Lung (tissue), 12 donors: ENCODE data around the gene MED6. TPM values are rescaled to one million over a fixed set of nuclear protein-coding genes. Genes with fewer than 3 reads are reported as not detected.

ENCODE experiments used
- ATAC-seq: fragments of 200-7000 bp; cut with Tn5 transposase; one replicate; pipeline ENCODE4 v1.9.1; 2020; ENCODE audit warnings: moderate number of reproducible peaks; ENCODE audit not compliant: insufficient read depth, low FRiP score
- DNase-seq, 3 donors: peaks; one replicate each; pipeline ENCODE4 v3.0.0-alpha.2; 2013 to 2017
- H3K27ac ChIP-seq, 2 donors: one replicate each; pipeline ENCODE4 v1.5.1; 2013; ENCODE audit warnings: mild to moderate bottlenecking in 2 of 2, moderate library complexity in 2 of 2, control low read depth in 1 of 2, inconsistent platforms in 1 of 2, low read depth in 1 of 2, low read length in 1 of 2
- H3K27me3 ChIP-seq, 3 donors: one replicate each; pipeline ENCODE4 v1.5.1; 2013; ENCODE audit warnings: low read length in 2 of 3; ENCODE audit not compliant: control insufficient read depth in 3 of 3, insufficient read depth in 3 of 3
- H3K36me3 ChIP-seq, 4 donors: one replicate each; pipeline ENCODE4 v1.5.1; 2013; ENCODE audit warnings: low read length in 4 of 4, mild to moderate bottlenecking in 1 of 4, moderate library complexity in 1 of 4; ENCODE audit not compliant: control insufficient read depth in 4 of 4, insufficient read depth in 4 of 4
- H3K4me1 ChIP-seq, 5 donors: one replicate each; pipeline ENCODE4 v1.5.1; 2013; ENCODE audit warnings: low read length in 5 of 5, mild to moderate bottlenecking in 2 of 5, moderate library complexity in 1 of 5; ENCODE audit not compliant: control insufficient read depth in 5 of 5, insufficient read depth in 5 of 5
- H3K4me3 ChIP-seq: one replicate; pipeline ENCODE4 v1.5.1; 2013; ENCODE audit warnings: mild to moderate bottlenecking, control low read depth, moderate library complexity
- H3K9ac ChIP-seq, 2 donors: one replicate each; pipeline ENCODE4 v1.5.1; 2013; ENCODE audit warnings: low read length in 2 of 2, control low read depth in 1 of 2; ENCODE audit not compliant: insufficient read depth in 1 of 2
- H3K9me3 ChIP-seq, 4 donors: one replicate each; pipeline ENCODE4 v1.5.1; 2013; ENCODE audit warnings: low read length in 3 of 4, mild to moderate bottlenecking in 1 of 4, moderate library complexity in 1 of 4; ENCODE audit not compliant: control insufficient read depth in 4 of 4, insufficient read depth in 3 of 4
- CTCF ChIP-seq: IDR thresholded peaks from 2 replicates; pipeline ENCODE4 v1.5.1; 2012; ENCODE audit warnings: mild to moderate bottlenecking; ENCODE audit errors: control extremely low read depth, extremely low read depth
- WGBS, 2 donors: extraction: QIAGEN DNeasy Blood & Tissue Kit; methylation state at CpG; one replicate each; pipeline ENCODE4 v1.1.7; 2013; 5-methylcytosine and 5-hydroxymethylcytosine counted together
- polyA plus RNA-seq, 2 donors: library from polyadenylated mRNA; stranded (reverse); fragments of 200-250 nt; gene quantifications; one replicate each; pipeline ENCODE4 v1.2.1, GENCODE V29; 2013
- total RNA-seq, 2 donors: library from RNA; depleted of rRNA in 1 of 2; stranded (reverse); fragments of >200 nt in 1 of 2; gene quantifications; one replicate each; pipeline ENCODE4 v1.2.1, GENCODE V29; 2014 to 2021
- donor health status: control.
- donor health status: control.
- donor health status: Bipolar disorder and iron deficiency.
- donor health status: healthy.
- donor health status: DM: yes; HTN: yes; CAD: no.

Gene MED6
- total and polyA plus RNA-seq, 4 donors, result 17.5 to 61.9 (median 22.9) TPM

GRCh38 chr14:70594461-70594860 lies 6.0 kb downstream of the MED6 start:
- Histone ChIP-seq H3K27me3 (no peaks in the 10 kb centered on the region), H3K9ac (no peak overlapping the region), H3K4me1 (peaks cover 2 to 6% (median 5%) of the 10 kb centered on the region in 5 donors), H3K36me3 (peaks cover 24 to 59% (median 31%) of the 10 kb centered on the region in 4 donors), H3K9me3 (no peaks in the 10 kb centered on the region), H3K4me3 (no peak overlapping the region), H3K27ac (no peak overlapping the region)
- TF ChIP-seq CTCF, result no peak
- no peak for ATAC-seq
- DNase-seq, result no peak
- WGBS, 2 donors, result 98 to 99% methylated on average over 9 of the region's 9 CpGs

GRCh38 chr14:70585231-70585630 lies 15.2 kb downstream of the MED6 start:
- no peak overlapping the region for H3K9ac ChIP-seq
- 80 to 85% methylated on average over 3 of the region's 3 CpGs for WGBS, 2 donors

GRCh38 chr14:70576891-70577290 lies 23.6 kb downstream of the MED6 start:
- ATAC-seq (no peak), DNase-seq (no peak)
- H3K9me3 ChIP-seq, result peaks cover 0 to 6% (median 0%) of the 10 kb centered on the region in 4 donors
- peak overlapping the region in 1 of 2 donors; percentile 15 for H3K27ac ChIP-seq
- no peak overlapping the region for H3K9ac ChIP-seq
- H3K27me3 ChIP-seq, result no peaks in the 10 kb centered on the region
- WGBS, 2 donors, result 61 to 73% methylated on average over 2 of the region's 2 CpGs
- TF ChIP-seq CTCF, result no peak
- H3K4me1 ChIP-seq, result no peaks in the 10 kb centered on the region
- H3K4me3 ChIP-seq, result no peak overlapping the region
- peaks cover 12 to 28% (median 17%) of the 10 kb centered on the region in 4 donors for H3K36me3 ChIP-seq

More at GRCh38 chr14:70585231-70585630, 15.2 kb downstream of the MED6 start:
- Histone ChIP-seq H3K36me3 (peaks cover 13 to 62% (median 45%) of the 10 kb centered on the region in 4 donors), H3K4me1 (no peaks in the 10 kb centered on the region), H3K9me3 (peaks cover 0 to 3% (median 0%) of the 10 kb centered on the region in 4 donors), H3K27ac (no peak overlapping the region), H3K4me3 (no peak overlapping the region), H3K27me3 (no peaks in the 10 kb centered on the region)
- ATAC-seq, result no peak
- TF ChIP-seq CTCF, result no peak
- no peak for DNase-seq

GRCh38 chr14:70573050-70573449 lies 27.4 kb downstream of the MED6 start:
- ATAC-seq (no peak), DNase-seq (no peak)
- H3K4me3 ChIP-seq, result no peak overlapping the region
- H3K9ac ChIP-seq, result no peak overlapping the region
- no peaks in the 10 kb centered on the region for H3K27me3 ChIP-seq
- 100% methylated on average over 1 of the region's 1 CpG for WGBS, 2 donors
- TF ChIP-seq CTCF, result no peak
- H3K27ac ChIP-seq, result no peak overlapping the region
- peaks cover 0 to 15% (median 5%) of the 10 kb centered on the region in 4 donors for H3K36me3 ChIP-seq
- H3K4me1 ChIP-seq, result no peaks in the 10 kb centered on the region
- H3K9me3 ChIP-seq, result peaks cover 0 to 3% (median 0%) of the 10 kb centered on the region in 4 donors
